Keratinocyte (primary cell): ENCODE measurements around the gene LILRA6.

ENCODE experiments used
- EZH2 ChIP-seq: IDR thresholded peaks from one replicate; pipeline ENCODE4 v1.6.1; 2012; ENCODE audit warnings: inconsistent platforms, mild to moderate bottlenecking, low read length, moderate library complexity
- TF ChIP-seq, protein P1 (sequence below), 3 experiments: IDR thresholded peaks in 1 of 3; conservative IDR thresholded peaks in 1 of 3; optimal IDR thresholded peaks in 1 of 3; 2 replicates in 2 of 3; 3 replicates in 1 of 3; pipeline versions ENCODE3 to v1.5.1; 2011; ENCODE audit warnings: low read length in 3 of 3, mild to moderate bottlenecking in 3 of 3, moderate library complexity in 2 of 3, control low read depth in 1 of 3, inconsistent platforms in 1 of 3; ENCODE audit not compliant: insufficient read depth in 2 of 3; ENCODE audit errors: extremely low read depth in 1 of 3

- TF ChIP-seq, protein P1, sequence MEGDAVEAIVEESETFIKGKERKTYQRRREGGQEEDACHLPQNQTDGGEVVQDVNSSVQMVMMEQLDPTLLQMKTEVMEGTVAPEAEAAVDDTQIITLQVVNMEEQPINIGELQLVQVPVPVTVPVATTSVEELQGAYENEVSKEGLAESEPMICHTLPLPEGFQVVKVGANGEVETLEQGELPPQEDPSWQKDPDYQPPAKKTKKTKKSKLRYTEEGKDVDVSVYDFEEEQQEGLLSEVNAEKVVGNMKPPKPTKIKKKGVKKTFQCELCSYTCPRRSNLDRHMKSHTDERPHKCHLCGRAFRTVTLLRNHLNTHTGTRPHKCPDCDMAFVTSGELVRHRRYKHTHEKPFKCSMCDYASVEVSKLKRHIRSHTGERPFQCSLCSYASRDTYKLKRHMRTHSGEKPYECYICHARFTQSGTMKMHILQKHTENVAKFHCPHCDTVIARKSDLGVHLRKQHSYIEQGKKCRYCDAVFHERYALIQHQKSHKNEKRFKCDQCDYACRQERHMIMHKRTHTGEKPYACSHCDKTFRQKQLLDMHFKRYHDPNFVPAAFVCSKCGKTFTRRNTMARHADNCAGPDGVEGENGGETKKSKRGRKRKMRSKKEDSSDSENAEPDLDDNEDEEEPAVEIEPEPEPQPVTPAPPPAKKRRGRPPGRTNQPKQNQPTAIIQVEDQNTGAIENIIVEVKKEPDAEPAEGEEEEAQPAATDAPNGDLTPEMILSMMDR (optimal IDR thresholded peaks at IDR 0.05 in 1 of 3, IDR thresholded peaks at IDR 0.05 in 1 of 3, conservative IDR thresholded peaks at IDR 0.05 in 1 of 3; ENCODE audit: extremely low read depth in 1 of 3, insufficient read depth in 2 of 3, low read length in 3 of 3) = no peak
- no peak for TF ChIP-seq EZH2
Measured at GRCh38 chr19:54271106-54271505, 28.5 kb upstream of the LILRA6 start.
